ENCODE data around the gene PPP2R2C. TPM values are rescaled to one million over a fixed set of nuclear protein-coding genes. Genes with fewer than 3 reads are reported as not detected.

Gene PPP2R2C
- total and polyA plus RNA-seq, 5 experiments from 2014 or later, result not detected

GRCh38 chr4:6422866-6423265 lies 49.5 kb downstream of the PPP2R2C start:
- H3K4me1 Mint-ChIP-seq, result no peaks in the 10 kb centered on the region
- DNase-seq (peak in 1 of 10 donors; percentile 6), ATAC-seq (no peak)
- H3K27ac Mint-ChIP-seq, result no peak overlapping the region
- H3K4me3 Mint-ChIP-seq, result no peak overlapping the region
- peaks cover 5 to 30% (median 19%) of the 10 kb centered on the region in 5 donors for H3K27me3 Mint-ChIP-seq
- POLR2A ChIA-PET, result no interaction called here
- no peaks in the 10 kb centered on the region for H3K9me3 Mint-ChIP-seq
- no peaks in the 10 kb centered on the region for H3K36me3 Mint-ChIP-seq

DNA sequence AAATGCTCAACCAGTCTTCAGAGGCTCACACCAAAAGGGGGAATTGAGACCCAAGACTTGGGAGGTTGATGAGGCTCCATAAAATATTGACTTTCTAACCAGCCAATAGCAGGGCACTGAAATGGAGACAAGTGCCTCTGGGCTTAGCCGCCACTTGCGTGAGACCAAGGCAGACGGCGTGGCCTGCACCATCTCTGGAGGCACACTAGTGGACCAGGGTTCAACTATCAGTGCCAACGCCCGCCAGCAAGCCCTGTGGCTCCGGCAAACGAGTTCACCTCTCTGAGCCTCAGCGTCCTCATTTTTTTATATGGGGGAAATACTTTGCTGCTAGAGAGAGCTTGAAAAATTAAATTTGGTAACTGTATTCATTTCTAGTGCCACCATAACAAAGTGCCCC lies 50.3 kb downstream of the PPP2R2C start:
- Mint-ChIP-seq H3K27me3 (peaks cover 5 to 30% (median 15%) of the 10 kb centered on the region in 5 donors), H3K9me3 (no peaks in the 10 kb centered on the region), H3K27ac (no peak overlapping the region), H3K4me1 (no peaks in the 10 kb centered on the region), H3K4me3 (no peak overlapping the region), H3K36me3 (no peaks in the 10 kb centered on the region)
- DNase-seq, result no peak
- POLR2A ChIA-PET, result no interaction called here
- ATAC-seq, result no peak

- no peak for DNase-seq
- Mint-ChIP-seq H3K9me3 (no peaks in the 10 kb centered on the region), H3K4me3 (no peak overlapping the region)
Measured at GRCh38 chr4:6421397-6421796, 51.0 kb downstream of the PPP2R2C start.

GRCh38 chr4:6420972-6421371 lies 51.4 kb downstream of the PPP2R2C start:
- no peak for DNase-seq
- POLR2A ChIA-PET, result no interaction called here
- H3K4me1 Mint-ChIP-seq, result peaks cover 0 to 2% (median 0%) of the 10 kb centered on the region in 4 donors
- H3K27me3 Mint-ChIP-seq, result peaks cover 5 to 37% (median 17%) of the 10 kb centered on the region in 5 donors
- no peaks in the 10 kb centered on the region for H3K36me3 Mint-ChIP-seq
- no peak overlapping the region for H3K27ac Mint-ChIP-seq
- no peaks in the 10 kb centered on the region for H3K9me3 Mint-ChIP-seq
- H3K4me3 Mint-ChIP-seq, result no peak overlapping the region
- ATAC-seq, result no peak

More at GRCh38 chr4:6421397-6421796, 51.0 kb downstream of the PPP2R2C start:
- H3K4me1 Mint-ChIP-seq, result peaks cover 0 to 1% (median 0%) of the 10 kb centered on the region in 4 donors
- no peak overlapping the region for H3K27ac Mint-ChIP-seq
- no peak for ATAC-seq
- H3K36me3 Mint-ChIP-seq, result no peaks in the 10 kb centered on the region
- H3K27me3 Mint-ChIP-seq, result peaks cover 5 to 32% (median 15%) of the 10 kb centered on the region in 5 donors
- POLR2A ChIA-PET, result no interaction called here

DNA sequence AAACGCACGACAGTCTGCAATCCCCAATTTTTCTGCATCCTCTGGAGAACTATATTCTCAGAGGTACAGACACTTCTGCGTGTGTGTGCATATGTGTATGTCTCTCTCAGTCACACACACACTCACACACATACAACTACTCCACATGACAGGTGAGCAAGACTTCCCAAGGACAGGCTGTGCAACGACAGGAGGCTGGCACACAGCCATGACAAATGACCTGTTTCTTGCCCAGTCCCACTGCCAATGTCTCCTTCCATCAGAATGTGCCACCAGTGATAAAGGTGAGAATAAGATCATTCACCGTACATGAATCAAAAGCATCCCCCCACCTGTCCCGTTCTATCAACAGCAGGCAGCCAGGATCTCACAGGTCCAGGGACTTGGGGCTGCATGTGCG lies 52.4 kb downstream of the PPP2R2C start:
- DNase-seq (no peak), ATAC-seq (no peak)
- POLR2A ChIA-PET, result no interaction called here
- no peaks in the 10 kb centered on the region for H3K9me3 Mint-ChIP-seq
- H3K4me3 Mint-ChIP-seq, result no peak overlapping the region
- H3K27ac Mint-ChIP-seq, result no peak overlapping the region
- H3K36me3 Mint-ChIP-seq, result no peaks in the 10 kb centered on the region
- peaks cover 0 to 2% (median 0%) of the 10 kb centered on the region in 4 donors for H3K4me1 Mint-ChIP-seq
- peaks cover 6 to 43% (median 19%) of the 10 kb centered on the region in 5 donors for H3K27me3 Mint-ChIP-seq

GRCh38 chr4:6419452-6420028 lies 52.9 kb downstream of the PPP2R2C start:
- Mint-ChIP-seq H3K9me3 (no peaks in the 10 kb centered on the region), H3K27me3 (peaks cover 6 to 43% (median 14%) of the 10 kb centered on the region in 5 donors), H3K4me1 (peaks cover 0 to 2% (median 0%) of the 10 kb centered on the region in 4 donors), H3K36me3 (no peaks in the 10 kb centered on the region), H3K27ac (no peak overlapping the region), H3K4me3 (no peak overlapping the region)
- no peak for ATAC-seq
- no peak for DNase-seq
- POLR2A ChIA-PET, result no interaction called here

GRCh38 chr4:6418193-6418755 lies 54.1 kb downstream of the PPP2R2C start:
- Mint-ChIP-seq H3K36me3 (no peaks in the 10 kb centered on the region), H3K4me1 (peaks cover 0 to 2% (median 0%) of the 10 kb centered on the region in 4 donors), H3K9me3 (peaks cover 0 to 2% (median 0%) of the 10 kb centered on the region in 9 donors), H3K27me3 (peaks cover 6 to 44% (median 15%) of the 10 kb centered on the region in 5 donors), H3K27ac (no peak overlapping the region), H3K4me3 (no peak overlapping the region)
- POLR2A ChIA-PET, result no interaction called here
- ATAC-seq, result no peak
- DNase-seq, result no peak

- H3K27ac Mint-ChIP-seq, result peak overlapping the region in 1 of 10 donors; percentile 39
- H3K36me3 Mint-ChIP-seq, result no peaks in the 10 kb centered on the region
- DNase-seq, result no peak
- POLR2A ChIA-PET, result no interaction called here
- peaks cover 5 to 44% (median 13%) of the 10 kb centered on the region in 5 donors for H3K27me3 Mint-ChIP-seq
- peaks cover 0 to 2% (median 0%) of the 10 kb centered on the region in 4 donors for H3K4me1 Mint-ChIP-seq
- no peak overlapping the region for H3K4me3 Mint-ChIP-seq
- ATAC-seq, result no peak
- H3K9me3 Mint-ChIP-seq, result peaks cover 0 to 9% (median 0%) of the 10 kb centered on the region in 9 donors
Measured at GRCh38 chr4:6417516-6418050, 54.8 kb downstream of the PPP2R2C start.

DNA sequence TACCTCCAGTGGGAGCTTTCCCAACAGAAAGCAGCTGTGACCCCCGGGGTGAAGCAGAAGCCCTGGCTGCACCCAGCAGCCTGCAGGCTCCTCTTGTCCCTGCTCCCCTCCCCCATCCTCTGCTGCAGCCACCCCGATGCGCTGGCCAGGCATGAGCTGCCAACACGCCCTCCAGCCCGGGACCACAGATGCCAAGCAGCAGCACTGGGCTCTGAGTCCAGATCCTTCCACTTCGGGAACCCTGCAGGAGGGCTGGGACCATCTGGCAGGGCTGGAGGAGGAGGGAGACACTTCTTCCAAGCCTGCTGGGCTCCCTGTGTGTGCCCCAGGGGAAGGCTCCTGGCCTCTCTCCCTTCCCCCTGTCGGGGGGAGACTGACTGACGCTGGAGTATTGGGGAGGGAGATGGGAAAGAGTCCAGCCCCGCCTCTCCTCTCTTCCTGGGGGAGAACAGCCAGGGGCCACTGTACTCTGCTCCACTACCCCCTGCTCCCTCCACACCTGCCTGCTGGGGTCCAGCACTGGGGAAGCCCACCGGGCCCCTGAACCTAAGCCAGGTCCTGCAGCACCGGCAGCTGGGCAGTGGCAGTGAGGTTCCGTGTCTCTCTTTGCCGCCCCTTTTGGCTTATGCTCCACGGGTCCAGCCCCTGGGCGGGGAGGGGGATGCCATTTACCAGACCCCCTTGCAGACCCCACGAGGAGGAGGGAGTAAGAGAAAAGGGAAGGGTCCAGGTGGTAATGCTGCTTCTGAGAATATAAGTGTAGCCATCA lies 55.7 kb downstream of the PPP2R2C start:
- POLR2A ChIA-PET, result no interaction called here
- Mint-ChIP-seq H3K36me3 (no peaks in the 10 kb centered on the region), H3K9me3 (peaks cover 0 to 9% (median 3%) of the 10 kb centered on the region in 9 donors), H3K27ac (no peak overlapping the region), H3K4me3 (no peak overlapping the region), H3K27me3 (peaks cover 5 to 44% (median 13%) of the 10 kb centered on the region in 5 donors), H3K4me1 (peaks cover 0 to 2% (median 0%) of the 10 kb centered on the region in 4 donors)
- DNase-seq (no peak), ATAC-seq (no peak)

- POLR2A ChIA-PET, result no interaction called here
- DNase-seq (no peak), ATAC-seq (no peak)
- Mint-ChIP-seq H3K9me3 (peaks cover 0 to 9% (median 3%) of the 10 kb centered on the region in 9 donors), H3K27me3 (peaks cover 5 to 37% (median 15%) of the 10 kb centered on the region in 5 donors), H3K36me3 (no peaks in the 10 kb centered on the region), H3K4me1 (peaks cover 0 to 2% (median 0%) of the 10 kb centered on the region in 4 donors), H3K4me3 (no peak overlapping the region), H3K27ac (no peak overlapping the region)
Measured at GRCh38 chr4:6415031-6415705, 57.2 kb downstream of the PPP2R2C start.

- Mint-ChIP-seq H3K36me3 (no peaks in the 10 kb centered on the region), H3K4me3 (no peak overlapping the region), H3K4me1 (peaks cover 0 to 2% (median 0%) of the 10 kb centered on the region in 4 donors), H3K9me3 (peaks cover 0 to 9% (median 3%) of the 10 kb centered on the region in 9 donors), H3K27me3 (peaks cover 5 to 31% (median 15%) of the 10 kb centered on the region in 5 donors), H3K27ac (no peak overlapping the region)
- ATAC-seq (no peak), DNase-seq (no peak)
- POLR2A ChIA-PET, result no interaction called here
Measured at GRCh38 chr4:6414578-6414977, 57.8 kb downstream of the PPP2R2C start.

DNA sequence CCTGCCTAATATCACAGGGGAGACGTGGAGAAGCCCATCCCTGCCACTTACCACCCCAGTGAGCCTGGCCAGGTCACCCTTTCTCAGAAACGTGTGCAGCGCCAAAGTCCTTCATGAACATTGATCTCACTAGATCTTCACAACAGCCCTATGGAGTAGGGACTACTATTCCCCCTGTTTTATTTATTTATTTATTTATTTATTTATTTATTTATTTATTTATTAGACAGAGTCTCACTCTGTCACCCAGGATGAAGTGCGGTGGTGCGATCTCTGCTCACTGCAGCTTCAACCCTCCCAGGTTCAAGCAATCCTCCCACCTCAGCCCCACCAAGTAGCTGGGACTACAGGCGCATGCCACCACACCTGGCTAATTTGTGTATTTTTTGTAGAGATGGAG lies 61.8 kb downstream of the PPP2R2C start:
- Mint-ChIP-seq H3K27ac (peak overlapping the region in 1 of 10 donors; percentile 4), H3K9me3 (peaks cover 0 to 9% (median 3%) of the 10 kb centered on the region in 9 donors), H3K27me3 (peaks cover 7 to 24% (median 13%) of the 10 kb centered on the region in 5 donors), H3K36me3 (no peaks in the 10 kb centered on the region), H3K4me3 (no peak overlapping the region), H3K4me1 (no peaks in the 10 kb centered on the region)
- DNase-seq, result no peak
- ATAC-seq, result no peak
- POLR2A ChIA-PET, result no interaction called here

All from naive thymus-derived CD8-positive, alpha-beta T cell (primary cell).